Smooth muscle cell (in vitro differentiated cells): ENCODE measurements around the gene GTF2F2. TPM values are rescaled to one million over a fixed set of nuclear protein-coding genes. Genes with fewer than 3 reads are reported as not detected.

Experiments used
- DNase-seq: peaks from one replicate; lab custom pipeline; 2025; ENCODE audit not compliant: unreplicated experiment; lab: John Stamatoyannopoulos, UW
- H2AFZ ChIP-seq: fragments of 200-600 bp; sonication (generic); 2 replicates; pipeline ENCODE4 v1.6.0; 2016; ENCODE audit warnings: antibody characterized with exemption, low read depth, mild to moderate bottlenecking
- H3F3A ChIP-seq: fragments of 200-600 bp; sonication (generic); 2 replicates; pipeline ENCODE4 v1.6.0; 2017; ENCODE audit warnings: antibody characterized with exemption, low read depth
- H3K27ac ChIP-seq: fragments of 200-600 bp; sonication (generic); 2 replicates; pipeline ENCODE4 v1.5.1; 2016; ENCODE audit warnings: low read depth, mild to moderate bottlenecking
- H3K27me3 ChIP-seq: fragments of 200-600 bp; sonication (generic); 2 replicates; pipeline ENCODE4 v1.6.1; 2016; ENCODE audit warnings: low read depth, mild to moderate bottlenecking
- H3K36me3 ChIP-seq: fragments of 200-600 bp; sonication (generic); 2 replicates; pipeline ENCODE4 v1.5.1; 2016; ENCODE audit warnings: low read depth
- H3K4me1 ChIP-seq: fragments of 200-600 bp; sonication (generic); 2 replicates; pipeline ENCODE4 v1.5.1; 2016; ENCODE audit warnings: low read depth
- H3K4me2 ChIP-seq: fragments of 200-600 bp; sonication (generic); 2 replicates; pipeline ENCODE4 v1.6.0; 2016; ENCODE audit warnings: mild to moderate bottlenecking
- H3K4me3 ChIP-seq: fragments of 200-600 bp; sonication (generic); 2 replicates; pipeline ENCODE4 v1.5.1; 2016; ENCODE audit warnings: mild to moderate bottlenecking
- H3K79me2 ChIP-seq: fragments of 200-600 bp; sonication (generic); 2 replicates; pipeline ENCODE4 v1.6.0; 2016; ENCODE audit warnings: low read depth, mild to moderate bottlenecking
- H3K9ac ChIP-seq: fragments of 200-600 bp; sonication (generic); 2 replicates; pipeline ENCODE4 v1.6.0; 2016; ENCODE audit warnings: low read depth
- H3K9me3 ChIP-seq: fragments of 200-600 bp; sonication (generic); replicated peaks from 2 replicates; pipeline ENCODE4 v1.5.1; 2016; ENCODE audit warnings: low read depth
- H4K20me1 ChIP-seq: fragments of 200-600 bp; sonication (generic); 2 replicates; pipeline ENCODE4 v1.6.0; 2016; ENCODE audit warnings: low read depth
- WGBS: methylation state at CpG from one replicate; pipeline ENCODE4 v1.1.7; 2016; ENCODE audit warnings: low lambda C conversion rate; 5-methylcytosine and 5-hydroxymethylcytosine counted together
- polyA plus RNA-seq: library from polyadenylated mRNA; unstranded; fragments of >200 nt; fragmentation: Nextera tagmentation; extraction: Ambion mirVana; gene quantifications from 2 replicates; pipeline ENCODE4 v1.2.1, GENCODE V29; 2016
- total RNA-seq: library from RNA; depleted of rRNA; stranded (reverse); fragments of >200 nt; gene quantifications from 2 replicates; pipeline ENCODE4 v1.2.3, GENCODE V29; 2014
- TF ChIP-seq, protein P1 (sequence below): fragments of 200-600 bp; sonication (generic); IDR thresholded peaks from 2 replicates; pipeline ENCODE4 v1.5.1; 2017; ENCODE audit warnings: borderline replicate concordance, mild to moderate bottlenecking, antibody characterized with exemption; ENCODE audit not compliant: insufficient read depth, poor library complexity, severe bottlenecking

GTF2F2 gene
- total and polyA plus RNA-seq, 2 experiments from 2014 or later = 11.2 to 28.1 TPM

GRCh38 chr13:45078003-45078402 lies 42.3 kb upstream of the GTF2F2 start:
- no peaks in the 10 kb centered on the region for H4K20me1 ChIP-seq
- TF ChIP-seq, protein P1, sequence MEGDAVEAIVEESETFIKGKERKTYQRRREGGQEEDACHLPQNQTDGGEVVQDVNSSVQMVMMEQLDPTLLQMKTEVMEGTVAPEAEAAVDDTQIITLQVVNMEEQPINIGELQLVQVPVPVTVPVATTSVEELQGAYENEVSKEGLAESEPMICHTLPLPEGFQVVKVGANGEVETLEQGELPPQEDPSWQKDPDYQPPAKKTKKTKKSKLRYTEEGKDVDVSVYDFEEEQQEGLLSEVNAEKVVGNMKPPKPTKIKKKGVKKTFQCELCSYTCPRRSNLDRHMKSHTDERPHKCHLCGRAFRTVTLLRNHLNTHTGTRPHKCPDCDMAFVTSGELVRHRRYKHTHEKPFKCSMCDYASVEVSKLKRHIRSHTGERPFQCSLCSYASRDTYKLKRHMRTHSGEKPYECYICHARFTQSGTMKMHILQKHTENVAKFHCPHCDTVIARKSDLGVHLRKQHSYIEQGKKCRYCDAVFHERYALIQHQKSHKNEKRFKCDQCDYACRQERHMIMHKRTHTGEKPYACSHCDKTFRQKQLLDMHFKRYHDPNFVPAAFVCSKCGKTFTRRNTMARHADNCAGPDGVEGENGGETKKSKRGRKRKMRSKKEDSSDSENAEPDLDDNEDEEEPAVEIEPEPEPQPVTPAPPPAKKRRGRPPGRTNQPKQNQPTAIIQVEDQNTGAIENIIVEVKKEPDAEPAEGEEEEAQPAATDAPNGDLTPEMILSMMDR = no peak
- H3K9me3 ChIP-seq = no peaks in the 10 kb centered on the region
- no peak for DNase-seq
- H3K27ac ChIP-seq = no peak overlapping the region
- H3K9ac ChIP-seq = no peak overlapping the region
- no peak overlapping the region for H3K4me3 ChIP-seq
- no peaks in the 10 kb centered on the region for H3K36me3 ChIP-seq
- no peaks in the 10 kb centered on the region for H3F3A ChIP-seq
- H3K27me3 ChIP-seq = no peaks in the 10 kb centered on the region
- WGBS = 94% methylated on average over 1 of the region's 1 CpG
- no peak overlapping the region for H3K4me2 ChIP-seq
- no peaks in the 10 kb centered on the region for H3K79me2 ChIP-seq
- H3K4me1 ChIP-seq = no peaks in the 10 kb centered on the region
- no peak overlapping the region for H2AFZ ChIP-seq

DNA sequence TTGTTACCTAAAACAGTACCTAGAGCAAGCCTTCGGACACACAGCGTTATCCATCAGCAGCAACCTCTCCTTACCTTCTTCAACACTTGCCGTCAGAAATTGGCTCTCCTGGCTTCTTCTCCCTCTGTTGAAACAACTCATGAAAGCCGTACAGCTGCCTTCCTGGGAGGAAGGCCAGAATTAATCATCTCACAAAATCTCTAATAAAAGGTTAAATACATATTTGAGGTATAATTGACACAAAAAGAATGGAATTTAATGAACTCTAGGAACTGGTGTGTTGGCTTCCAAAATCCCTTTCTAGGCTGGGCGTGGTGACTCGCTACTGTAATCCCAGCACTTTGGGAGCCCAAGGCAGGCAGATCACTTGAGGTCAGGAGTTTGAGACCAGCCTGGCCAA lies 37.3 kb upstream of the GTF2F2 start:
- Histone ChIP-seq H3K9me3 (no peaks in the 10 kb centered on the region), H3K36me3 (no peaks in the 10 kb centered on the region), H3K4me3 (no peak overlapping the region), H3K27ac (no peak overlapping the region), H3K9ac (no peak overlapping the region), H3K27me3 (no peaks in the 10 kb centered on the region), H4K20me1 (no peaks in the 10 kb centered on the region), H3K79me2 (no peaks in the 10 kb centered on the region), H3K4me1 (no peaks in the 10 kb centered on the region), H3F3A (no peaks in the 10 kb centered on the region), H2AFZ (no peak overlapping the region), H3K4me2 (no peak overlapping the region)
- WGBS = 94% methylated on average over 6 of the region's 6 CpGs
- no peak for DNase-seq
- TF ChIP-seq, protein P1 = no peak

DNA sequence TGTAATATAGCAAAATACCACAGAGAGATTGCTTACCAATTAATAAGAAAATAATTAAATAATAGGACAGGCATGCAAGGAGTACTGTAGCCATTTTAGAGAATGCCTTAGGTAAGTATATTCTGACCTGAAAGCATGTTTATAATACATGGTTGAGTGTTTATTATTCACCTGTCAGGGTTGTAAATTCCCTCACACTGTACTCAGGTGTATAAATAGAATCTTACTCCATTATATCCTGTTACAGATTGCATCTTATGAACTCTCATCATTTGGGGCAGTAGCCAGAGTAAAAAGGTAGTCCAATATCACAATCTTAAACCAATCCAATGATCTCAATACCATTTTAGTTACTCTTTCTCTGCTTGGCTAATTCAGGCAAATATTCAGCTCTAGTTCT lies 35.8 kb upstream of the GTF2F2 start:
- H3K27me3 ChIP-seq = no peaks in the 10 kb centered on the region
- H3K36me3 ChIP-seq = no peaks in the 10 kb centered on the region
- no peaks in the 10 kb centered on the region for H3F3A ChIP-seq
- no peak overlapping the region for H3K9ac ChIP-seq
- no peaks in the 10 kb centered on the region for H3K4me1 ChIP-seq
- H3K4me2 ChIP-seq = no peak overlapping the region
- no peaks in the 10 kb centered on the region for H4K20me1 ChIP-seq
- H3K4me3 ChIP-seq = no peak overlapping the region
- H3K27ac ChIP-seq = no peak overlapping the region
- no peaks in the 10 kb centered on the region for H3K9me3 ChIP-seq
- no peak for DNase-seq
- TF ChIP-seq, protein P1 = no peak
- H3K79me2 ChIP-seq = no peaks in the 10 kb centered on the region
- no peak overlapping the region for H2AFZ ChIP-seq

DNA sequence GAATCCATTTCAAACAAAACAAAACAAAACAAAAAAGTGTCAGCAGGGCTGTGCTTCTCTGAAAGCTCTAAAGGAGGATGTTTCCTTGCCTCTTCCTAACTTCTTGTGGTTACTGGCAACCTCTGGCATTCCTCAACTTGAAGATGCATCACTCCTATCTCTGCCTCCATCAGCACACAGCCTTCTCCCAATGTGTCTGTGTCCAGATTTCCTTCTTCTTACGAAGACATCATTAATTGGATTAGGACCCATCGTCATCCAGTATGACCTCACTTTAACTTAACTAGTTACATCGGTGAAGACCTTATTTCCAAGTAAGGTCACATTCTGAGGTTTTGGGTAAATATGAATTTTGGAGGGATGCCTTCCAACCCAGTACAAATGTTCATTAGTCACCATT lies 33.8 kb upstream of the GTF2F2 start:
- Histone ChIP-seq H3K9ac (no peak overlapping the region), H3K36me3 (no peaks in the 10 kb centered on the region), H3K4me3 (no peak overlapping the region), H3K79me2 (no peaks in the 10 kb centered on the region), H3K9me3 (no peaks in the 10 kb centered on the region), H3K27ac (no peak overlapping the region), H3K27me3 (no peaks in the 10 kb centered on the region), H3K4me1 (no peaks in the 10 kb centered on the region), H3K4me2 (no peak overlapping the region), H4K20me1 (no peaks in the 10 kb centered on the region), H2AFZ (no peak overlapping the region), H3F3A (no peaks in the 10 kb centered on the region)
- whole genome bisulfite sequencing = 71% methylated on average over 3 of the region's 3 CpGs
- TF ChIP-seq, protein P1 = no peak
- no peak for DNase-seq
